Stimulated activated naive CD4-positive, alpha-beta T cell (primary cell): ENCODE results near the gene CYP4F12.

Experiments used
- DNase-seq, 6 experiments: peaks; one replicate each; lab custom pipeline; 2025; lab: John Stamatoyannopoulos, UW

CYP4F12 gene, protein sequence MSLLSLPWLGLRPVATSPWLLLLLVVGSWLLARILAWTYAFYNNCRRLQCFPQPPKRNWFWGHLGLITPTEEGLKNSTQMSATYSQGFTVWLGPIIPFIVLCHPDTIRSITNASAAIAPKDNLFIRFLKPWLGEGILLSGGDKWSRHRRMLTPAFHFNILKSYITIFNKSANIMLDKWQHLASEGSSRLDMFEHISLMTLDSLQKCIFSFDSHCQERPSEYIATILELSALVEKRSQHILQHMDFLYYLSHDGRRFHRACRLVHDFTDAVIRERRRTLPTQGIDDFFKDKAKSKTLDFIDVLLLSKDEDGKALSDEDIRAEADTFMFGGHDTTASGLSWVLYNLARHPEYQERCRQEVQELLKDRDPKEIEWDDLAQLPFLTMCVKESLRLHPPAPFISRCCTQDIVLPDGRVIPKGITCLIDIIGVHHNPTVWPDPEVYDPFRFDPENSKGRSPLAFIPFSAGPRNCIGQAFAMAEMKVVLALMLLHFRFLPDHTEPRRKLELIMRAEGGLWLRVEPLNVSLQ

DNA sequence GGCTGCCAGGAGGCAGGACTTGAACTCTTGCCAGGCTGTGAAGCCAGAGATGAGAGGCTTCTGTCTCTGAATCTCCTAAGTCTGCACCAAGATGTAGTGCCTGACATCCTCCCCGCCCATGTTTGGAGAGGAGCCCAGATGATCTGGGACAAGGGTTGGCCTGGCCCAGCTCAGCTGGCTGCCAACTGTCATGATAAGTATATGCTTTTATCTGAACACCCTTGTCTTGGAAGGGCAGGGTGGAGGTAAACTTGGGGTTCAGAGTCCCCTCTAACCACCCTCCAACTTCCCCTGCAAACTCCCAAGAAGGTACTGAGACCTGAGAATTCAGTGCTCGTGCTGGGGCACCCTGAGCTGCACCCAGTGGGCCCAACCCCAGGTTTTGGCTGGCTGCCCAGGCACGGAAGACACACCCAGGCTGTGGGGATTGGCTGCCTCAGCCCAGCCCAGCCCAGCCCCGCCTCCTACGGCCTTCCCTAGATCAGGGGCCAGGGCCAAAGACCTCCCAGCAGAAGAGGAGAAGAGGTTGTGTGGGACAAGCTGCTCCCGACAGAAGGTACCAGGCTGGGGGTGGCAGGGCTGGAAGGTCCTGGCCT is at the start of gene CYP4F12:
TSS of gene CYP4F12 (plus strand) at position 508 of the 596 bp plus-strand sequence. CDS start 443 bp downstream, outside the sequence.
- peak in 2 of 6 experiments; percentile 10 to 16 for DNase-seq

GRCh38 chr19:15623711-15624318 is 49.1 kb upstream of the CYP4F12 start:
- DNase-seq: no peak

- no peak for DNase-seq
These were observed 44.5 kb upstream of the CYP4F12 start for GRCh38 chr19:15628236-15629002.

GRCh38 chr19:15629003-15629880 is 43.6 kb upstream of the CYP4F12 start:
- DNase-seq: peak; percentile 55 to 93 (median 83)

GRCh38 chr19:15631817-15632216 is 41.1 kb upstream of the CYP4F12 start:
- peak; percentile 2 to 49 (median 12) for DNase-seq

GRCh38 chr19:15633082-15633835 is 39.6 kb upstream of the CYP4F12 start:
- no peak for DNase-seq

- DNase-seq: no peak
These were observed 38.8 kb upstream of the CYP4F12 start for GRCh38 chr19:15634105-15634504.

DNA sequence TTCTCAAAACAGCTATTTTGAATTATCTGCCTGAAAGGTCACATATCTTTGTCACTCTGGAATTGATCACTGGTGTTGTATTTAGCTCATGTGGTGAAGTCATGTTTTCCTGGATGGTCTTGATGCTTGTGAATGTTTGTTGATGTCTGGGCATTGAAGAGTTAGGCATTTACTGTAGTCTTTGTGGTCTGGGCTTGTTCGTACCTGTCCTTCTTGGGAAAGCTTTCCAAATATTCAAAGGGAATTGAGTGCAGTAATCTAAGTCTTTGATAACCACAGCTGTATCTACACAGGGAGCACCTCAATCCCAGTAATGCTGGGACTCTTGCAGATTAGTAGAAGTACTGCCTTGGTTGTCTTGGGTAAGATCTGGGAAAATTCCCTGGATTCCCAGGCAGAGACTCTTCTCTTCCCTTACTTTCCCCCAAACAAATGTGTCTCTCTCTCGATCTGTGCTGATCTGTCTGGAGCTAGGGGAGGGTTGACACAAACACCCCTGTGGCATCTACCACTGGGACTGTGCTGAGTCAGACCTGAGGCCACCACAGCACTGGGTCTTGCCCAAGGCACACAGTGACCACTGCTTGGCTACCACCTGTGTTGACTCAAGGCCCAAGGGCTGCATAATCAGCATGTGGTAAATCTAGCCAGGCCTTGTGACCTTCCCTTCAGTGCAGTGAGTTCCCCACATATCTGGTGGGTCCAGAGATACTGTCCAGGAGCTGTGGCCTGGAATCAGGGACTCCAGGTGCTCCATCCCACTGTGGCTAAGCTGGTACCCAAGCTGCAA is 37.7 kb upstream of the CYP4F12 start:
- DNase-seq: no peak

- no peak for DNase-seq
These were observed 36.9 kb upstream of the CYP4F12 start for GRCh38 chr19:15636026-15636425.

GRCh38 chr19:15639596-15639995 is 33.3 kb upstream of the CYP4F12 start:
- DNase-seq: no peak

GRCh38 chr19:15640294-15640903 is 32.5 kb upstream of the CYP4F12 start, which contains the start of gene CYP4F3:
TSS of gene CYP4F3 (plus strand) at chr19:15640897. CDS start at chr19:15641416, 519 bp downstream.
- no peak for DNase-seq

DNA sequence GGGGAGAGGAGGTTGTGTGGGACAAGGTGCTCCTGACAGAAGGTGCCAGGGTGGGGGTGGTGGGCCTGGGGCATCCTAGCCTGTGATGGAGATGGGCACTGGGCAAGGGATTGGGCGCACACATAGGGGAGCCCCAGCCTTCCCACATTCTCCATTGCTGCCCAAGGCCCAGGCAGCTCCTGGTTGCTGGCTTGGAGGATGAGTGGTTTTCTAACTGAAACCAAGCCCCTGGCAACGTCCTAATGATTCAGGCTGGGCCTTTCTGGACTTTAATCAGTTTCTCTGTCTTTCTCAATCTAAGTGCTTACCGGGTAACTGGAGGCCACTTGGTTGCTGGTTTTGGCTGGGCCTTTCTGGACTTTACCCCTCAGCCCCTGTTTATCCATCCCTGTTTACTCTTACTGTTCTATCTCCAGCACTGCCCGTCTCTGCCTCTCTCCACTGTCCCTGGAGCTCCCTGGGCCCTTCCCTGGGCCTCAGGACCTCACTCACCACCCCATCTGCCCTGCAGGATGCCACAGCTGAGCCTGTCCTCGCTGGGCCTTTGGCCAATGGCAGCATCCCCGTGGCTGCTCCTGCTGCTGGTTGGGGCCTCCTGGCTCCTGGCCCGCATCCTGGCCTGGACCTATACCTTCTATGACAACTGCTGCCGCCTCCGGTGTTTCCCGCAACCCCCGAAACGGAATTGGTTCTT is 31.8 kb upstream of the CYP4F12 start:
- no peak for DNase-seq

GRCh38 chr19:15641901-15642491 is 30.9 kb upstream of the CYP4F12 start:
- DNase-seq: no peak

GRCh38 chr19:15642807-15643206 is 30.1 kb upstream of the CYP4F12 start:
- no peak for DNase-seq

DNA sequence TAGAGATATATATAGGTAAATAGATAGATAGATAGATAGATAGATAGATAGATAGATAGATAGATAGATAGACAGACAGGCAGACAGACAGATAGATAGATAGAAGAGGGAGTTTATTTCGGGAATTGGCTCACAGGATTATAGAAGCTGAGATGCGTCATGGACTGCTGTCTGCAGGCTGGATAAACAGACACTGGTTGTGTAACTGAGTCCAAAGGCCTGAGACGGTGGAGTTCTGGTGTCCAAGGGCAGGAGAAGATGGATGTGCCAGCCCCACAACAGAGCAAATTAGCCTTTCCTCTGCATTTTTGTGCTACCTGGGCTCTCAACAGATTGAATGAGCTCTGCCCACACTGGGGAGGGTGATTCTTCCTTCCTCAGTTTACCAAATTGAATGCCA is 29.5 kb upstream of the CYP4F12 start:
- no peak for DNase-seq

DNA sequence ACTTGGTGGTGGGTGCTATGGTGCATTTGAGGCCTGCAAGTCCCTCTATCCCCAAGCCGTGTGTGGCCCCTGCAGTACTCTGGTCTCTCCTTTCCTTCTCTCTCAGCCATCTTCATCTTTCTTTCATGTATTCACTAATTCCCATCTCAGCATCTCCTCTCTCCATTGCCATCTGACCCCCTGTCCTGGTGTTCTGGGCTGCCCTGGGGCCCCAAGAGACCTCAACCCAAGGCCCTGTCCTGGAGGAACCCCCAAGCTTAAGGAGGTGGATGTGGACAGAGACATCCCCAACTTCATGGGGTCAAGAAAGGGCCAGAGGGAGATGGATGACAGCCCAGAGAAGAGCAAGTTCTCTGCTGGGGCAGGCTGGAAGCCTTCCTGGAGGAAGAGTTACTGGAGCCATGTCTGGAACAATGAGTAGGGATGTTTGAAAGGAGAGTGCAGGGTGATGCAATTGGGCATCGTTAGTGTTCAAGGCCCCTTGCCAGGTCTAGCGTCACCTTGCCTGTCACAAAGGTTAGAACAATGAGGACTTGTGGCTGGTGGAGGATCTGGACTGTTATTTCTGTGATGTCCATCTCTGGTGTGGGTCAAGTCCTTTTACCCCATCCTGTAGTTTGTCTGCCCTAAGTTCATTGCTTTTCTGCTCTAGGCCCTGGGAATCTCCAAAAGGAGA is 28.7 kb upstream of the CYP4F12 start:
- no peak for DNase-seq

- DNase-seq: no peak
These were observed 28.1 kb upstream of the CYP4F12 start for GRCh38 chr19:15644816-15645215.
